Measurements from ENCODE around the gene FFAR3.
"Not testable (repeated sequence)": the region's sequence is repeated elsewhere in the genome, so short reads cannot be mapped to it uniquely, and the experiment has no call there.

Gene FFAR3

GRCh38 chr19:35350591-35350990 is 7.7 kb upstream of the FFAR3 start:
- no peak for DNase-seq (ENCODE audit: low read depth)

GRCh38 chr19:35351411-35352176 is 6.7 kb upstream of the FFAR3 start:
- DNase-seq (ENCODE audit: low read depth), result no peak

GRCh38 chr19:35352177-35352447 is 6.1 kb upstream of the FFAR3 start:
- DNase-seq (ENCODE audit: low read depth), result no peak

GRCh38 chr19:35352448-35353304 is 5.6 kb upstream of the FFAR3 start:
- DNase-seq (ENCODE audit: low read depth), result peak; percentile 37

- DNase-seq (ENCODE audit: low read depth), result no peak
Observed at GRCh38 chr19:35353635-35354034, 4.6 kb upstream of the FFAR3 start.

- DNase-seq (ENCODE audit: low read depth), result no peak
Observed at GRCh38 chr19:35354898-35355297, 3.4 kb upstream of the FFAR3 start.

- no peak for DNase-seq (ENCODE audit: low read depth)
Observed at GRCh38 chr19:35355791-35356460, 2.3 kb upstream of the FFAR3 start.

GRCh38 chr19:35358834-35359233 is 574 bp downstream of the FFAR3 start:
- not testable (repeated sequence) for DNase-seq (ENCODE audit: low read depth)

GRCh38 chr19:35359395-35359794 is 1.1 kb downstream of the FFAR3 start:
- not testable (repeated sequence) for DNase-seq (ENCODE audit: low read depth)

GRCh38 chr19:35360081-35360480 is 1.8 kb downstream of the FFAR3 start:
- DNase-seq (ENCODE audit: low read depth), result not testable (repeated sequence)

GRCh38 chr19:35360880-35361420 is 2.7 kb downstream of the FFAR3 start:
- no peak for DNase-seq (ENCODE audit: low read depth)

- DNase-seq (ENCODE audit: low read depth), result no peak
Observed at GRCh38 chr19:35362261-35363000, 4.2 kb downstream of the FFAR3 start.

- no peak for DNase-seq (ENCODE audit: low read depth)
Observed at GRCh38 chr19:35363001-35363590, 4.8 kb downstream of the FFAR3 start.

- no peak for DNase-seq (ENCODE audit: low read depth)
Observed at GRCh38 chr19:35363711-35364425, 5.6 kb downstream of the FFAR3 start.

- no peak for DNase-seq (ENCODE audit: low read depth)
Observed at GRCh38 chr19:35365303-35365702, 7.0 kb downstream of the FFAR3 start.

GRCh38 chr19:35368378-35368777 is 10.1 kb downstream of the FFAR3 start:
- DNase-seq (ENCODE audit: low read depth), result no peak

GRCh38 chr19:35369522-35369921 is 11.3 kb downstream of the FFAR3 start:
- no peak for DNase-seq (ENCODE audit: low read depth)

GRCh38 chr19:35370722-35371121 is 12.5 kb downstream of the FFAR3 start, which contains the start of gene GPR42:
Gene GPR42 (plus strand): TSS chr19:35371068. CDS start chr19:35371360, 292 bp downstream.
- no peak for DNase-seq (ENCODE audit: low read depth)

- DNase-seq (ENCODE audit: low read depth), result no peak
Observed at GRCh38 chr19:35373492-35373891, 15.2 kb downstream of the FFAR3 start.

- not testable (repeated sequence) for DNase-seq (ENCODE audit: low read depth)
Observed at GRCh38 chr19:35374031-35374430, 15.8 kb downstream of the FFAR3 start.

Data from GM04504 (cell line).